ENCODE measurements around the gene SEMA4C.
"Not testable (repeated sequence)": the region's sequence is repeated elsewhere in the genome, so short reads cannot be mapped to it uniquely, and the experiment has no call there.

SEMA4C gene

DNA sequence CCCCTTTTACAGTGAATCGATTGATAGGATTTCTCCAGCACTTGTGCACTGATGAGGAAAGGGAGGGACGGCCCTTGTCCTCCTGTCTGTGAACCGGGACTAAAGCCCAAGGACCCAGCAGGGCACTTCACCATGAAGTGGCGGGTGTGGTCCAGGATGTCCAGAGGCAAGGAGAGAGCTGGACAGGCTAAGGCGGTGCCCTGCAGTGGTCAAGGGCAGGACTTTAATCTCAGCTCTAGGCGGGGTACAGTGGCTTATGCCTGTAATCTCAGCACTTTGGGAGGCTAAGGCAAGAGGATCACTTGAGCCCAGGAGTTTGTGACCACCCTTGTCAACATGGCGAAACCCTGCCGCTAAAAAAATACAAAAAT is 28.2 kb upstream of the SEMA4C start:
- no peak for DNase-seq (ENCODE audit: low read depth)

DNA sequence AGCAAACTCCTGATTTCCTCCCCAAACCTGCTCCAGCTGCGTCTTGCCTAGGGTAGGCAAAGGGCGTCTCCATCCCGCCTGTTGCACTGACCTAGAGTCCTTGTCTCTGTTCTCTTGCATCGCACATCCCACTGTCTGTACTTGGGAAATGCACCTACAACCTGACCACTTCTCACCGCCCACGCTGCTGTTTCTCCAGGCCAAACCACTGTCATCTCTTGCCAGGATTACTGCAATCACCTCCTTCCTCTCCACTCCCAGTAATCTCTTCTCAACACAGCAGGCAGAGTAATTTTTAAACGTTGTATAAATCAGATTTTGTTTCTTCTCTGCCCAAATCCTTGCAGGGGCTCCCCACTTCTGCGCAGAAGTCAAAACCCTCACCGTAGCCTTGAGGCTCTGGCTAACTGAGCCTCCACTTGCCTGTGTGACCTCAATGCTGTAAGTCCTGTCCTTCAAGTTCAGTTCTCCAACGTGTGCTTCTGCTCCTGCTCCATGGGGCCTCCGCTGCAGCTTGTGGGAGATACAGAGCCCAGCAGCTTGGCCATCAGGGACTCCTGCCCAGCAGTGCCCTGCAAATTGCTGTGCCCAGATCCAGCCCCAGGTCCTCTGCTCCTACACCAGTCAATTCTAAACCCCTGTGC is 27.7 kb upstream of the SEMA4C start:
- peak; percentile 52 for DNase-seq (ENCODE audit: low read depth)

DNA sequence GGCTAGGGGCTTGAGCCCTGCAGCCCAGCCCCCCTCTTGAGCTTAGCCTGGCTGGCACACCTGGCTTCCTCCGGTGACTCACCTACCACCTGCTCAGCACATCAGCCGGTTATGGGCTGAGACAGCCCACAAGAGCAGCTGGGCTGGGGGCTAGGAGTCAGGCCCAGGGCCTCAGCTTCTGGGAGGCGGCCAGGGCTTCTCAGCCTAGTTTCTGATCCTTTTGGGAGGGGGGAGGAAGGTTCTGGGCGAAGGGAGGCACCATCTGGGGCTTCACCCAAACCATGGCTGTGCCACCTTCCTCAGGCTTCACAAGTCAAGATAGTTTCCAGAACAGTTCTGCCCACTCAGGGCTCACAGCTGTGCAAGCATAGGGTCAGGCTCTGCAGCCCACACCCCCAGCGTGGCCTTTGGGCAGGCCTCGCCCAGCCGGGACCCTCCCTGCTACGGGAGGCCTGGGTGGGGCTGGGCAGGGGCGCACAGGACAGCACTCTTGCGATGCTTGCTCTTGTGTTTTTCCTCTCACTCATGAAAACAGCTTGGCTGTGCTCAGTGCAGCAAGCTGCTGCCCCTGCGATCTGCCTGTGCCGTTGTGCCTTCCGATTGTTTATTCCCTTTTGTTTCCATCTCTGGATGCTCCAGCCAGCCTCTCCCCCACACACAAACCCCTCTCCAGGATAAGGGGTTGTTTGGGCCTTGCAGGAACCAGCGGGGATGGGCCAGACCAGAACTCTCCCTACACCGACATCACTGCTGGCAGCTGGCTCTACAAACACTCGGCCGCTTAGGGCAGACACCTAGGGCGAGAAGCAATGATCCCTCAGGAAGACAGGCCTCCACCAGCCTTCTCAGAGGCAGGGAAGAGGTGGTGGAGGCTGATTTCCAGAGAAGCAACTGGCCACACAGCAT is 26.1 kb upstream of the SEMA4C start:
- DNase-seq (ENCODE audit: low read depth): no peak

DNA sequence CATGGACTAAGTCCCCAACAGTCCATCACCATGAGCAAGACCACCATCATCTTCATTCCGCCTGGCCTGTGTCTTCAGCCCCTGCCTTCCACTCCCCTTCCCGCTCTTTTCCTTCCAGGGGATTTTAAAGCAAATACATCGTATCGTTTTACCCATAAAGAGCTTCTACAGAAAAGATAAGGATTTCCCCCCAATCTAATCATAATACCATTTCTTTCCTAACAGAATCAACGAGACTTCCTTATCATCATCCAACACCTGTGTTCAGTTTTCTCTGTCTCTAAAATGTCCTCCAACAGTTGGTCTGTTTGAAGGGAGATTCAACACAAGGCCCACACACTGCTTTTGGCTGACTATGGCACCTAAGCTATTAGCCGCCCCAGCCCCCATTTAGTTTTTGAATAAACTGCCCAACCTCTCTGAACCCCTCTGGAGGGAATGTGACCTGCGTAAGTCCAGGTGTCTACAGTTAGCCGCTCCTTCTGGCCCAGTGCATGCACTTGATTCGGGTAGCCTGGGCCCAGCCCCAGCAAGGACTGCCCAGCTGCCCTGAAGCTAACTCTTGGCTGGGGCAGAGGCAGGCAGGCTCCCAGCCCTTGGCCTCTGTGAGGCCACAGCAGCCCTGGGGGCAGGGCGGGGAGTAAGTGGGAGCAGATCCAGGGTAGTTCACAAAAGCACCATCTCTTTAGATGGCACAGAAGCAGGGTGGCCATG is 25.3 kb upstream of the SEMA4C start:
- no peak for DNase-seq (ENCODE audit: low read depth)

GRCh38 chr2:96894151-96894531 is 24.3 kb upstream of the SEMA4C start:
- no peak for DNase-seq (ENCODE audit: low read depth)

DNA sequence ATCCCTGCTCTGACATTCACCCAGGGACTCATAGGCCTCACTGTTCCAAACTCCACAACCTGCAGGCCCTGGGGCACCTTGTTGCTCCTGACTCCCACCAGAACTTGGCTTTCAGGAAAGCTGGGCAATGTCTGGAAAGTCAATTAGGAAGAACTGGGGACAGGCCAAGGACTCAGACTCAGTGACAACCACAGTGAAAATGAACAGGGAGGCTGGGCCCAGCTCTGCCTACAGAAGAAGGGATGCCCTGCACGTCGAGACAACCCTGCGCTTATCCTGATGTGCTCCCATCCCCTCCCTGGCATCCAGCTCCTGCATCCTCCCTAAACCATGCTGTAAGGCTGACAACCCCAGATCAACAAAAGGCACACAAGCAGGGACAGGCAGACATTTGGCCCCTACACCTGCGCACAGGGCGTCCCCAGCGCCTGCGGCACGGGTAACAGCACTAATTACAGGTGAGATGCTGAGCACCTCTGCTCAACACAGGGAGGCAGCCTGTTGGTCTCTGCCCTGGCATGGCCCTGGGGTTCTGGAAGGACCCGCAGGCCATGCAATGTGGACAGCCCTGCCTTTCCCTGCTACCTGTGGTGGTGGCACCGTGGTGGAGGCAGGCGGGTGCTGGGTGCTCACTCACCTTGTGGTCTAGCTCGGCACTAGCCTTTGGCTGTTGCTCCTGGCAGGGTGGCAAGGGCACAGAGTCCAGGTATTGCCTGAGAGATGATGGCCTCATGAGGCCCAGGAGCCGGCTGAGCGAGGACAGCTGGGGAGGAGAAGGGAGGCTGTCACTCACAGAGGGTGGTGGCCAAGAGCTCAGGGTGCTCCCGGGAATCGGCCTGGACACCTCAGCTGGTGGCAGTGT is 23.6 kb upstream of the SEMA4C start:
- DNase-seq (ENCODE audit: low read depth): no peak

- peak; percentile 56 for DNase-seq (ENCODE audit: low read depth)
These were observed 21.9 kb upstream of the SEMA4C start for GRCh38 chr2:96891591-96892333.

- peak; percentile 34 for DNase-seq (ENCODE audit: low read depth)
These were observed 21.0 kb upstream of the SEMA4C start for GRCh38 chr2:96890726-96891385.

DNA sequence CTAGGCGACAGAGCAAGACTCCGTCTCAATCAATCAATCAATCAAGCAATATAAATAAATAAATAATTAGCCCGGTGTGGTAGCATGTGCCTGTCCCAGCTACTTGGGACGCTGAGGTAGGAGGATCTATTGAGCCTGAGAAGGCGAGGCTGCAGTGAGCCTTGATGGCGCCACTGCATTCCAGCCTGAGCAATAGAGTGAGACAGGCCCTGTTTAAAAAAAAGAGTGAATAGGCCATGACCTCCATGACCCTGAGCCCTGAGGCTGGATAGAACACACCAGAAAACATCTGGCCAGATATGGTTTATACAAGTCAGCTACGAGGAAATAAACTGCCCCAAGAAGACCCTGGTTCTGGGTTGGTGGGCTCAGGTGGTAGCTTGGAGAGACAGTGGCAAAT is 20.4 kb upstream of the SEMA4C start:
- no peak for DNase-seq (ENCODE audit: low read depth)

DNA sequence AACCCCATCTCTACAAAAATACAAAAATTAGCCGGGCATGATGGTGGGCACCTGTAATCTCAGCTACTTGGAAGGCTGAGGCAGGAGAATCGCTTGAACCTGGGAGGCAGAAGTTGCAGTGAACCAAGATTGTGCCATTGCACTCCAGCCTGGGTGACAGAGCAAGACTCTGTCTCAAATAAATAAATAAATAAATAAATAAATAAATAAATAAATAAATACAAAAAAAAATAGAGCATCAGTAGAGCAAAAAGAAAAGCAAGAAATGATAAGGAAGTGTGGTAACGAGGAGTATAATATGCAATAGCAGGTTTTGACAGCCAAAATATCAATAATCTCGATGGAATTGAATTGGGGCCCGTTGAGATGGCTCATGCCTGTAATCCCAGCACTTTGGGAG is 19.6 kb upstream of the SEMA4C start:
- DNase-seq (ENCODE audit: low read depth): not testable (repeated sequence)

DNA sequence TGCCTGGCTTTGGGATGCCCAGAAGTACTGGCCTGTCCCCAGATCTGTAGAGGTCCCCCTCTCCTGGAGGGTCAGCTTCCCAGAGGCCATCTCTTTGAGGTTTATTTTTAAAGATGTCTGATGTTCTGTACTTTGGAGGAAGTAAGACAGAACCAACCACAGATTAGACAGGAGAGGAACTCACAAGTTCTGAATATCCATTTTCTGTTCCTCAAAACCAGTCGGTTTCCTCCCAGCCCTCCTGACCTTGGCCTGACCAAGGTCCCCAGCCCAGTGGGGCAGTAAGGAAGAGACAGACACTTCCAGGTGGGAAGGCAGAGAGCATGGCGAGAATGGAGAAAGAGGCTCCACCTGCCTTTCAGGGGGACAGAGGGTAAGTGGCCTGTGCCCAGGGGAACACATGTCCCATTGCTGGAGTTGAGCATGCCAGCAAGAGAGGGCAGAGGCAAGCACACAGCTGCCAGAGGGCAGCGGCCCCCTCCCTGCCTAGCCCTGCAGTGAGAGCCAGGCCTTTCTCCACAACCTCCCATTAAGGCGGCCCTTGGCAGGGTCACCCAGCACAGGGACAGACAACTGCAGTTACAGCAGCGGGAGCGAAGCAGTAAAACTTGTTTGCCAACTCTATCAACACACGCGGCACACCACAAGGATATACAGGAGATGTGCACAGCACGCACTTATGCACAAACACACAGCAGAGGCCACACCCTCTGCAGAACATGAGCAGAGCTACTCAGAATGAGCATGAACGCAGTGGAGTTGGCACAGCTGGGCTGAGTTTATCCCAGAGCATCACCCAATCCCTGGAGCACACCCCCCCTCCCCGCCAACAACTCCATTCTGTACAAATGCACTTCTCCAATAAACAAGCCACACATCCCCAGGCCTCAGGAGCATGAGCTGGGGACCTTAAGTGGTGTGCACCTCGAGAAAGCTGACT is 18.5 kb upstream of the SEMA4C start:
- DNase-seq (ENCODE audit: low read depth): no peak

DNA sequence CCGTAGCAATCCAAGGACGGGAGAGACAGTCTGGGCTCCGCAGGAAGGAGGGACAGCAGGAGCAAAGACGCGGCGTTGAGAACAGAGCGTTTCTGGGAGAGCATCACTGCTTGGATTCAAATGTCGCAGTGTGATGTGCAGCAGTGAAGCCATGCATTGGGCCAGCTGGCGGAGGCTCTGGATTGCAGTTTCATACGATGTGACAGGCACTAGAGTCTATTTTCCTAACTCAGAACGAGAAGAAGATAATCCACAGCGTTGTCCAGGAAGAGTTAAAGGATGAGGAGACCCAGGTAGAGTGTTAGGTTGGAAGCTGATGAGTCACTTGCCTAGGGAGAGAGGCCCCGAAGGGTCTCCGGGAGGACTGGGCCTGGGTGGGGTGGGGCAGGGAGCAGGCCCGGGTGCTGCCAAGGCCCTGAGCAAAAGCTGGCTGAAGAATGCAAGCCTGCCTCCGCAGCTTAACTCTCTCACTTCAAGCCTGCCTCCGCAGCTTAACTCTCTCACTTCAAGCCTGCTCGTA is 17.7 kb upstream of the SEMA4C start:
- DNase-seq (ENCODE audit: low read depth): no peak

- DNase-seq (ENCODE audit: low read depth): no peak
These were observed 15.8 kb upstream of the SEMA4C start for GRCh38 chr2:96885432-96886347.

GRCh38 chr2:96884299-96885094 is 14.6 kb upstream of the SEMA4C start:
- DNase-seq (ENCODE audit: low read depth): no peak

DNA sequence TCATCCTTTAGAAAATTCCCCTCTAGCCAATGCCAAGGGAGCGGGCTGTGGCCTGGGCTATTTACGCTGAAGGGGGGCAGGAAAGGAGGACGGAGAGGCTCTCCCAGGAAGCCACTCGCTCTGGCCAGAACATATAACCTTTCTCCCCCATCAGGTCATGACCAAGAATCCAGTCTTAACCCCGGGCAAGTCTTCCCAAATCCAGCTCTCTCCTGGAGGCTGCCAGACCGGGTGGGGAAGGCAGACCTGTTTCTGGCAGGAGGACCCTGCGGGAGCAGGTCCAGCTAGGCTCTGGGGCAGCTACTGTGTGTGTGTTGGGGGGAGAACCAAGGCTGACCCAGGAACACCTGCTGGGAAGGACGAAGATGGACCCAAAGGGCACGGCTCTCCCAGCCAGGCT is 13.4 kb upstream of the SEMA4C start:
- no peak for DNase-seq (ENCODE audit: low read depth)

GRCh38 chr2:96882906-96883305 is 13.0 kb upstream of the SEMA4C start:
- no peak for DNase-seq (ENCODE audit: low read depth)

GRCh38 chr2:96882230-96882629 is 12.3 kb upstream of the SEMA4C start:
- DNase-seq (ENCODE audit: low read depth): no peak

All from iris pigment epithelial cell (primary cell).